ENCODE data around the gene GPR3. TPM values are rescaled to one million over a fixed set of nuclear protein-coding genes. Genes with fewer than 3 reads are reported as not detected.

The GPR3 gene
- total and polyA plus RNA-seq, 3 donors from 2014 or later = 0.12 to 0.47 (median 0.20) TPM

DNA sequence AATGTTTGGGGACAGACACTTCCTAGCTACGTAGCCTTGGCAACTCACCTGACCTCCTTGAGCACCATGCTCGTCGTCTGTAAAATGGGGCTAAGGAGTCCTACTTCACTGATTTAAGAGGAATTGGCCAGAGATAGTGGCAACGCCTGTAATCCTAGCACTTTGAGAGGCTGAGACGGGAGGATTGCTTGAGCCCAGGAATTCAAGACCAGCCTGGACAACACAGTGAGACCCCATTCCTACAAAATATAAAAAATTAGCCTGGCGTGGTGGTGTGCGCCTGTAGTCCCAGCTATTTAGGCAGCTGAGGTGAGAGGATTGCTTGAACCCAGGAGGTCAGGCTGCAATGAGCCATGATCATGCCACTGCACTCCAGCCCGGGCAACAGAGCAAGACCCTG is 46.1 kb upstream of the GPR3 start:
- no peaks in the 10 kb centered on the region for H3K9me3 ChIP-seq
- DNase-seq = no peak
- H3K27ac ChIP-seq = no peak overlapping the region
- H3K27me3 ChIP-seq = no peaks in the 10 kb centered on the region
- WGBS, 2 donors = 89 to 93% methylated on average over 8 of the region's 8 CpGs
- no peak overlapping the region for H3K4me3 ChIP-seq
- H3K36me3 ChIP-seq (ENCODE audit: low read depth, missing control alignments) = no peaks in the 10 kb centered on the region
- peaks cover 13% of the 10 kb centered on the region for H3K4me1 ChIP-seq
- intact Hi-C loops (cut with DNase I; ENCODE audit: low total_unique reads) = no loop called here
- TF ChIP-seq, protein P1, sequence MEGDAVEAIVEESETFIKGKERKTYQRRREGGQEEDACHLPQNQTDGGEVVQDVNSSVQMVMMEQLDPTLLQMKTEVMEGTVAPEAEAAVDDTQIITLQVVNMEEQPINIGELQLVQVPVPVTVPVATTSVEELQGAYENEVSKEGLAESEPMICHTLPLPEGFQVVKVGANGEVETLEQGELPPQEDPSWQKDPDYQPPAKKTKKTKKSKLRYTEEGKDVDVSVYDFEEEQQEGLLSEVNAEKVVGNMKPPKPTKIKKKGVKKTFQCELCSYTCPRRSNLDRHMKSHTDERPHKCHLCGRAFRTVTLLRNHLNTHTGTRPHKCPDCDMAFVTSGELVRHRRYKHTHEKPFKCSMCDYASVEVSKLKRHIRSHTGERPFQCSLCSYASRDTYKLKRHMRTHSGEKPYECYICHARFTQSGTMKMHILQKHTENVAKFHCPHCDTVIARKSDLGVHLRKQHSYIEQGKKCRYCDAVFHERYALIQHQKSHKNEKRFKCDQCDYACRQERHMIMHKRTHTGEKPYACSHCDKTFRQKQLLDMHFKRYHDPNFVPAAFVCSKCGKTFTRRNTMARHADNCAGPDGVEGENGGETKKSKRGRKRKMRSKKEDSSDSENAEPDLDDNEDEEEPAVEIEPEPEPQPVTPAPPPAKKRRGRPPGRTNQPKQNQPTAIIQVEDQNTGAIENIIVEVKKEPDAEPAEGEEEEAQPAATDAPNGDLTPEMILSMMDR (IDR thresholded peaks at IDR 0.05) = no peak
- no peak for TF ChIP-seq POLR2A (IDR thresholded peaks at IDR 0.05)

DNA sequence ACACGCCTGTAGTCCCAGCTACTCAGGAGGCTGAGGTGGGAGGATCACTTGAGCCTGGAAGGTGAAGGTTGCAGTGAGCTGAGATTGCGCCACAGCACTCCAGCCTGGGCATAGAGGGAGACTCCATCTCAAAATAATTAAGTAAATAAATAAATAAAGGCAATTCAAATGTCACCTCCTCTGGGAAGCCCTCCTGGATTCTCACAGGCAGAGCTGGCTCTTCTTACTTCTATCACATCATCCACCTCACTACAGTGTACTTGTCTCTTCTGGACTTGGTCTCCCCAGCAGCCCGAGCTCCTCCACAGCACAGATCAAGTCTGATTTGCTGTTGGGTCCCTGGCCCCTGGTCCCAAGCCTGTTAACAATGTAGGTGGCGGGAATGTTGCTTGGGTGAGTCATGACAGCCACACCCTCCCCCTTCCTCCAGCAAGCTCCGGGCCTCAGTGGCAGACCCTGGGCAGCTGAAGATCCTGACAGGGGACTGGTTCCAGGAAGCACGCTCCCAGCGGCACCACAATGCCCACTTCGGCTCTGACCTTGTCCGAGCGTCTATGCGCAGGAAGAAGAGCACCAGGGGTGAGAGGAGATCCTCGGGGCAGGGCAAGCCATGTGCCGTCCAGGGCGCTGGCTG is 45.3 kb upstream of the GPR3 start:
- Histone ChIP-seq H3K36me3 (ENCODE audit: low read depth, missing control alignments) (no peaks in the 10 kb centered on the region), H3K4me3 (no peak overlapping the region), H3K27ac (no peak overlapping the region), H3K9me3 (no peaks in the 10 kb centered on the region), H3K27me3 (no peaks in the 10 kb centered on the region), H3K4me1 (peaks cover 8% of the 10 kb centered on the region)
- TF ChIP-seq, protein P1 (IDR thresholded peaks at IDR 0.05) = no peak
- no peak for TF ChIP-seq POLR2A (IDR thresholded peaks at IDR 0.05)
- 88 to 91% methylated on average over 14 of the region's 14 CpGs for WGBS, 2 donors
- DNase-seq = no peak
- intact Hi-C loops (cut with DNase I; ENCODE audit: low total_unique reads) = no loop called here

DNA sequence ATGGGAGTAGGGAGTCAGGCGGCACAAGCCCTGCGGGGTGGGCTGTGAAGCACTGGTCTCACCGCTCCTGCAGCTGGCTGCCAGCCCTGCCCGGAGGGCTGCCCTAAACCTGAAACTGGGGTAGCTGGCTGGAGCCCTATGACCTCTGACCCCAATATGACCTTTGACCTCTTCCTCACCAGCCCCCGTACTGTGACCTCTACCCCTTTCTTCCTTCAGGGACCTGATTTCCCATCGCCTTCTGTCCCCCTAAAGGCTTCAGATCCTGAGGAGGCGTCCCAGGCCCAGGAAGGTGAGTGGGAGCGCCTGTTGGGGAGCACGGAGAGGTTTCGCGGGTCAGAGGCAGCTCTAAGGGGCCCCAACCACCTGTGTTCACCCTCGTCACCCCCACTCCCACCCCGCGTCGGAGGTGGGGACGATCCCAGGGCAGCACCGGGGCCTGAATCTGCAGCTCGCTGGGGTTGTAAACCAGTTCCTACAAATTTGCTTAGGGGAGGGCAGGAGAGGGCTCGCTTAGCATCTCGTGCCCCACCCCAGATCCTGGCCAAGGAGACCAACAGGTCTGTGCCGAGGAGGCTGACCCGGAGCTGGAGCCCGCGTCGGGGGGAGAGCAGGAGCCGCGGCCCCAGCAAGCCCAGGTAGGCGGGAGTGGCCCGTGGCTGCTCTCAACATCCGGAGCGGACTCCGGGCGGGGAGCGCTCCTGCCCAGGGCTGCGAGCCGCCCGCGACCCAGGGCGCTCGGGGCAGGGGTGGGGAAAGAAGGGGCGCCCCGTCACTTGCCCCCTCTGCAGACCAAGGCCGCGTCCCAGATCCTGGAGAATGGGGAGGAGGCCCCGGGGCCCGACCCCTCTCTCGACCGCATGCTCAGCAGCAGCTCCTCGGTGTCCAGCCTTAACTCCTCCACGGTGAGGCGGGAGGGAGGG is 43.3 kb upstream of the GPR3 start:
- TF ChIP-seq POLR2A (IDR thresholded peaks at IDR 0.05) = no peak
- TF ChIP-seq, protein P1 (IDR thresholded peaks at IDR 0.05) = no peak
- intact Hi-C loops (cut with DNase I; ENCODE audit: low total_unique reads) = no loop called here
- peak; percentile 26 for DNase-seq
- Histone ChIP-seq H3K36me3 (ENCODE audit: low read depth, missing control alignments) (no peaks in the 10 kb centered on the region), H3K4me3 (peak overlapping the region; percentile 34 to 58), H3K9me3 (no peaks in the 10 kb centered on the region), H3K27me3 (no peaks in the 10 kb centered on the region), H3K4me1 (peaks cover 8% of the 10 kb centered on the region), H3K27ac (no peak overlapping the region)
- WGBS, 2 donors = 19 to 59% methylated on average over 6 to 38 of the region's 51 CpGs

DNA sequence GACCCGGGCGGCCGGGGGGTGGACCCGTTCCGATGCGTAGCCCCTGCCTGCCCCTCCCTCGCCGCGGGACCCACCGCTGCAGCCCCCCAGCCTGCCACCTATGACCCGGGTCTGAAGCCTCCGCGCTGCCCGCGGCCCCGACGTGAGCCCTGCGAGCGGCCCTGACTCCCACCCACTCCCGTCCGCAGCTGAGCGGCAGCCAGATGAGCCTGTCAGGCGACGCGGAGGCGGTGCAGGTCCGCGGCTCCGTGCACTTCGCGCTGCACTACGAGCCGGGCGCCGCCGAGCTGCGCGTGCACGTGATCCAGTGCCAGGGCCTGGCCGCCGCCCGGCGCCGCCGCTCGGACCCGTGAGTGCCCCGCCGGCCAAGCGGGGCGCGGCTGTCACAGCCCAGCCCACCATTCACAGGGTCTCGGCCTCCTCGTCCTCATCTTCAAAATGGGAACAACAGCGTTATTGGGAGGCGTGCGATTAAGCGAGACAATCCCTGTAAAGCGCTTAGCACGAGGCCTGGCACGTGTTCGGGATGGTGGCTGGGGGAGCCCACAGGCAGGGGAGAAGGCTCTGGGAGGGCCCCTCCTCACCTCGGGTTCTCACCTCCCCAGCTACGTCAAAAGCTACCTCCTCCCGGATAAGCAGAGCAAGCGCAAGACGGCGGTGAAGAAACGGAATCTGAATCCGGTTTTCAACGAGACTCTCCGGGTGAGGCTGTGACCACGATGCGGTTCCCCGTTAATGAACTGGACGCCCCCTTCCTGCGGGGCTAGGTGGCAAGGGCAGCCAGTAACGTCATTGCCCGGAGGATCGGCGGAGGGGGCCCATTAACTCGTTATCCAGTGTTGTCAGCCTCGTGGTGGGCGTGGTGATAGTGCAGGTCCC is 42.4 kb upstream of the GPR3 start:
- Histone ChIP-seq H3K27ac (no peak overlapping the region), H3K4me1 (peaks cover 8% of the 10 kb centered on the region), H3K27me3 (no peaks in the 10 kb centered on the region), H3K9me3 (no peaks in the 10 kb centered on the region), H3K4me3 (peak overlapping the region; percentile 34 to 58), H3K36me3 (ENCODE audit: low read depth, missing control alignments) (no peaks in the 10 kb centered on the region)
- intact Hi-C loops (cut with DNase I; ENCODE audit: low total_unique reads) = no loop called here
- WGBS, 2 donors = 8 to 23% methylated on average over 15 to 84 of the region's 84 CpGs
- peak; percentile 70 for DNase-seq
- TF ChIP-seq, protein P1 (IDR thresholded peaks at IDR 0.05) = no peak
- TF ChIP-seq POLR2A (IDR thresholded peaks at IDR 0.05) = no peak
